HG02885 (cell line): ENCODE measurements around the gene CCNJ.
A peak's percentile ranks its signal among the peaks of the same experiment; 100 is the strongest.
"Not testable (repeated sequence)": the region's sequence is repeated elsewhere in the genome, so short reads cannot be mapped to it uniquely, and the experiment has no call there.

Experiments used
- ATAC-seq: cut with Tn5 transposase; IDR thresholded peaks from one replicate; pipeline ENCODE4 v1.9.1; 2021; ENCODE audit warnings: mild to moderate bottlenecking; ENCODE audit not compliant: unreplicated experiment, poor library complexity

Gene CCNJ, protein sequence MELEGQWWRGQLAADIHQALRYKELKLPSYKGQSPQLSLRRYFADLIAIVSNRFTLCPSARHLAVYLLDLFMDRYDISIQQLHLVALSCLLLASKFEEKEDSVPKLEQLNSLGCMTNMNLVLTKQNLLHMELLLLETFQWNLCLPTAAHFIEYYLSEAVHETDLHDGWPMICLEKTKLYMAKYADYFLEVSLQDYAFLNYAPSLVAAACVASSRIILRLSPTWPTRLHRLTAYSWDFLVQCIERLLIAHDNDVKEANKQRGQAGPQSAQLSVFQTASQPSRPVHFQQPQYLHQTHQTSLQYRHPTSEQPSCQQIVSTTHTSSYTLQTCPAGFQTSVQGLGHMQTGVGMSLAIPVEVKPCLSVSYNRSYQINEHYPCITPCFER

DNA sequence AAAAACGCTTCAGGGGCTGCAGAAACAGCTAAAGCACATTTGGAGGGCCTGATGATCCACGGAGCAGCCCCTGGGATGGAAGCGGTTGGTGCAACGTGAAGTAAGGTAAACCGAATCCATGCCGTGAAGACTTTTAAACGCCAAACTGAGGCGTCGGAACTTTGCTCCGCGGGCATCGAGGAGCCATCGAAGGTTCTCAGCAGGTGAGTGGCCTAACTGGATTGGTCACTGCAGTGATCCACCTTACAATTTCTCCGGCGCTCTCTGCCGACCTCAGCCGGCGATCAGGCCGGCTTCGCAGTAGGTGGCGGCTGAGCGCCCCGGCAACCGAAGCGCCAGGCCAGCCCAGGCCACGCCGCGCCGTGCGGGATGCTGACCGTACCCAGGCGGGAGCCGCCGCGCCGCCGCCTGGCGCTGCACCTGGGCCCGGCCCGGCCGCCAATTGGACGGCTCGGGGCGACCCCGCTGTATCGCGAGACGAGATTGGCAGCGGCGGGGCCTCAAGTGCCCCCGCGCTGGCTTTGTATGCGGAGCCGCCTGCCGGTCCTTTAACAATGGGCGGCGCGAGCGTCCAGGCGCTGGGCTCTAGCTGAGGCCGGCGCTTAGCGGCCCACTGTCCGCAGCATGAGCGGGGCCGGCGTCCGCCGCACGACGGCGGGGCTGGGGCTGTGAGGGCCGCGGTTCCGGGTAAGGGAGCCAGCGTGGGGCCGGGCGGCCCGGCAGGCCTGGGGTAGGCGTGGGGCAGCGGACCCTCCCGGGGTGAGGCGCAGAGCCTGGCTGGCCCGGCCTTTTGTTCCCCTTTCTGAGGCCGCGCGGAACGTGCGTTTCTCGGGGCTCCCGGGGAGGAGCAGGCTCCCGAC is at the start of gene CCNJ:
Gene CCNJ (plus strand): TSS at position 551 of the 860 bp plus-strand sequence. CDS start 811 bp downstream, outside the sequence.
- peak; percentile 88 for ATAC-seq

DNA sequence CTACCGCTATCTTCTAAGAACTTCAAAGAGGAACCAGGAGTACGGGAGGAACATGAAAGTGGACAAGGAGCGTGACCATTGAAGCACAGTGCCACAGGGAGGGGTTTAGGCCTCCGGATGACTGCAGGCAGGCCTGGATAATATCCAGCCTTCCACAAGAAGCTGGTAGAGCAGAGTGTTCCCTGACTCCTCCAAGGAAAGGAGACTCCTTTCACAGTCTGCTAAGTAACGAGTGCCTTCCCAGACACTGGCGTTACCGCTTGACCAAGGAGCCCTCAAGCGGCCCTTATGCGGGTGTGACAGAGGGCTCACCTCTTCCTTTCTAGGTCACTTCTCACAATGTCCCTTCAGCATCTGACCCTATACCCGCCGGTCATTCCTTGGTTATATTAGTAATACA is 49.0 kb upstream of the CCNJ start:
- ATAC-seq, result not testable (repeated sequence)

DNA sequence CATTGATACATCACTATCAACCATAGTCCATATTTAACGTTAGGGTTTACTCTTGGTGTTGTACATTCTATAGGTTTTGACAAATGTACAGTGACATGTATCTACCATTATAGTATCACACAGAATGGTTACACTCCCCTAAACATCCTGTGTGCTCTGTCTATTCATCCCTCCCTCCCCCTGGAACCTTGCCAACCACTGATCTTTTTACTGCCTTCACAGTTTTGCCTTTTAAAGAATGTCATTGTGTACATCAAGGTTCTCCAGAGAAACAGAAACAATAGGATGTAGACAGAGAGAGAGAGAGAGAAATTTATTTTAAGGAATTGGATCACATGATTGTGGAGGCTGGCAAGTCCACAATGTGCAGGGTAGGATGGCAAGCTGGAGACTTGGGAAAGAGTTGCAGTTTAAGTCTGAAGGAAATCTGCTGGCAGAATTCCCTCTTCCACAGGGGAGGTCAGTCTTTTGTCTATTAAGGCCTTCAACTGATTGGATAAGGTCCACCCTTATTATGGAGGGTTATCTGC is 45.1 kb upstream of the CCNJ start:
- no peak for ATAC-seq

DNA sequence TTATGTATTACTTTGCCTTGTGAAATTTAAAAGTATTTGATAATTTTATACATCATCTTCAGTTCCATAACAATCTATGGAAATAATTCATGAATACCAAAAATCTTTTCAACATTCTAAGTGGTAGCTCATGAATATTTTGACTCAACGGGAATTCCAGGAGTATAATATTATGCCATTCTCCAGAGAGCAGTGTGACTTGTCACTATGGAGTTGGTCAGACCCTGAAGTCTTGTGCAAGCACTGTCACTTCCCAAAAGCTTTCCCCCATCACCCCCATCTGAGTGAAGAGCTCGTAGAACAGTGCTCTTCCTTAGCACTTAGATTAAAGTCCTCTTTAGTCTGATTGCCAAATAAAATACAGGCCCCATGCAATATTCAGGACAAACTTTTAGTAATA is 29.4 kb upstream of the CCNJ start:
- ATAC-seq, result no peak

DNA sequence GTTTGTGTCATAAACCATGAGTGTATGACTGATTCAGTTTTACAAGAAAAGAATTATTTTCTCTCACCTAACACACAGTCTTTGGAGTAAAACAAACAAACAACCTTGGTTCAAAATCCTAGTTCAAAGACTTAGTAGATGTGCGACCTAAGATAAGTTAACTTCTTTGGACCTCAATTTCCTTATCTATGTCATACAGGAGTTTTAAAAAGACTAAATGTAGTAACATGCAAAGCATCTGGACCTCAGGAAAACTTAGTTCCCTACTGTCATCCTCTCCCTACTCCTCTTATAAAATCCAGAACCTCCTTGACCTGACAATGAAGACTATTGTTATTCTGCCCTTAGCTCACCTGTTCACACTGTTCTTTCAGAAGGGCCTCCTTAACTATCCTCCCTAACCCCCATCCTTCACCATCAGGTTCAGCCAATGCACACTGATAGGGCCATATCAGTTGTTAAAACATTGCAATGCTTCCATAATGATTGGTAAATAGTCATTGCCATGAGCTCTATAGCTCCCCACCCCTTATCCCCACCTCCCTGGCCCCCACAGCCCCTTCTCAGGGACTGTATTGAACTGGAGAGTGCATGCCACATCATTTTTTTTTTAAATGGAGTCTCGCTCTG is 28.8 kb upstream of the CCNJ start:
- no peak for ATAC-seq

DNA sequence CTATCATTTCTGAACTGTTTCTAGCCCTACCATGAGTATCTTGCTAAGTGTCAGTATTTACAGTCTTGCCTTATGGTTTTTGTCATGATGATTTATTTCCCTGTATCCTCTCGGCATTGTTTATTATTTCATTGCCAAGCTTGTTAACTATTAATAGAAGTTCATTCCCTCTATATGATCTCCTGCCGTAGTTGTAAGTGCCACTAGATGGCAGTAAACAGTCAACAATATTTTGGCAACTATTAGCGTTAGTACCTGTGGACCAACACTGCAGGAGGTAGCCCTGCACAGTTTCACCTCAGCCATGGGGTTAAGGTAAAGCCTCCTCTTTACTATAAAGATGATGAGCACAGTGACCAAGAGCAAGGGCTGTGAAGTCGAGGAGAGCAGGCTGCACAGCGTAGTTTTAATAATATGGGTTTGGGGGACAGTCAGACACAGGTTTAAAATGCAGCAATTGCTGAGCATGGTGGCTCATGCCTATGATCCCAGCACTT is 26.1 kb upstream of the CCNJ start:
- ATAC-seq, result peak; percentile 56

DNA sequence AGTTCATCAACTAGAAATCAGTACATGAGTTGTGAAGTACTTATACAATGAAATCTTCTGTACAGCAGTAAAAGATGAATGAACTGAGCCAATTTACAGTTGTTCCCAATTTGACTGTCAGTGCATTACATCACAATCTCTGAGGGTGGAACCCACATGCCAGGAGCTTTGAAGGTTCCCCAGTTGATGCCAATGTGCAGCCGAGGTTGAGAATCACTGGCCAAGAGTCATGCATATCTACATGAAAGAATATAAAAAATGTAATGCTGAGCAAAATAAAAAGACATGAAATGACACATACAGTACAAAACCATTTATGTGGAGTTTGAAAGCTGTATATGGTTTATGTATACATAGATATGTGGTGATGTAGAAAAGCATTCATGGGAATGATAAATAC is 22.1 kb upstream of the CCNJ start:
- no peak for ATAC-seq

DNA sequence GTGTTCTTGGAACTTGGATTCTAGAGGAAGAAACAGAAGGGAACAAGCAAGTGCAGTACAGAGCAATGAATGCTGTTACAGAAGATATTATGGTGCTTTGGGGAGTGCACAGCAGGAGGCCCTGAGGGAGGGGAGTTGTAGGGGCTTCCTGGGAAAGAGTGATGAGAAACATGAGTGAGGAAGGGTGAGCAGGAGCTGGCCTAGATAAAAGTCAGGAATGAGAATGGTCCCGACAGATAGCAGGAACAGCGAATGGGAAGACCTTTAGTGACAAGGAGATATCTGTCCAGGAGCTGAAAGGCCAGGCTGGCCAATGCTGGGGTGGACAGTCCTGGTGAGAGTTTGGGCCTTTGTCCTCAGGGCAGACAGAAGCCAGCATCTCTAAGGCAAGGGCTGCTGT is 20.6 kb upstream of the CCNJ start:
- no peak for ATAC-seq

DNA sequence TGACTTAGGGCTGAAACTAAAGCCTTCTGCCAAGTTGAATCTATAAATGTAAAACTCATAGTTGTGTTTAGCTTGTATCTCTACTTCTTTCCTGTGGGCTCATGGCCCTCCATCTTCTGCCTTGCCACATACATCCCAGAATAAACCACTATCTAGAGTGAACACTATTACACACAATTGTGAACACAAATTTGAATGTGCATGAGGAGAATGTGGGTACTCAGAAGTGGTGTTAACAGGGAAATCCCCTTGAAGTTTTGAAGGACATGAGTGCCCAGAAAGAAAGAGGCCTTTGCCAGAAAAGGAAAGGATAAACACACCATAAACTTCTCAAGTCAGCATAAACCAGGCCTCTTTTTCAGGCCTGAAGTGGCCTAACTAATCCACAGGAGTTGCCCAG is 20.2 kb upstream of the CCNJ start:
- ATAC-seq, result no peak

DNA sequence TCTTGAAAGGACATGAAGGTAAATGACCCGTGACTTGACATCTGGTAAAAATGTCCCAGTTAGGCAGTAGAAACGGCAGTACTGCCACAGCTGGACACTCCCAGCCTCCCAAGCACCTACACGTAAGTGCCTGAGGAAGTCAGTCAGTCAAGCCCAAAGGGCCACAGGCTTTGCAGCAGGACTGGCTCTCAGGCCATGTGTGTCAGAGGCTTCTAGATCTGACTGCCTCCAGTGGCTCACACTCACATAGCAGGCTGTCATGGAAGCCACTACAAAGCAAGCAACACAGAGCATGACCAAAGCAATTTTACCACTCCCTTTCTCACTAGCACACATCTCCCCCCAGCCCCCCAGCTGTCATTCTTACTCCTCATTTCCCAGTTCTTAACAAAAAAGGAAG is 17.8 kb upstream of the CCNJ start:
- peak; percentile 54 for ATAC-seq

DNA sequence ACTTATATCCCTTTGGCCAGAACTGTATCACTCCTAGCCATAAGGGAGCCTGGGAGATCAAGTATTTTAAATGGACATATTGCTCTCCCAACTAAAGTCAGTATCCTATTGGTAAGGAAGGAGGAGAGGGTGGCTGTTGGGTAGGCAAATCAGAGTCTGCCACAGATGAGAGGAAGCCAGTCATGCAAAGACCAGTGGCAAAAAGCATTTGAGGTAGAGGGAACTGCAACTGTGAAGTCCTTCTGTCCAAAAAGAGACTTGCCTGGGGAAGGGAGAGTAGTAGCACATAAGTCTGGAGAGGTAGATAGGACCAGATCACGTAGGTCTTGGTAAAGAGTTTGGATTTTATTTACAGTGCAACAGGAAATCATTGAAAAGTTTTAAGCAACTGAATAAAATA is 8.8 kb upstream of the CCNJ start:
- no peak for ATAC-seq

DNA sequence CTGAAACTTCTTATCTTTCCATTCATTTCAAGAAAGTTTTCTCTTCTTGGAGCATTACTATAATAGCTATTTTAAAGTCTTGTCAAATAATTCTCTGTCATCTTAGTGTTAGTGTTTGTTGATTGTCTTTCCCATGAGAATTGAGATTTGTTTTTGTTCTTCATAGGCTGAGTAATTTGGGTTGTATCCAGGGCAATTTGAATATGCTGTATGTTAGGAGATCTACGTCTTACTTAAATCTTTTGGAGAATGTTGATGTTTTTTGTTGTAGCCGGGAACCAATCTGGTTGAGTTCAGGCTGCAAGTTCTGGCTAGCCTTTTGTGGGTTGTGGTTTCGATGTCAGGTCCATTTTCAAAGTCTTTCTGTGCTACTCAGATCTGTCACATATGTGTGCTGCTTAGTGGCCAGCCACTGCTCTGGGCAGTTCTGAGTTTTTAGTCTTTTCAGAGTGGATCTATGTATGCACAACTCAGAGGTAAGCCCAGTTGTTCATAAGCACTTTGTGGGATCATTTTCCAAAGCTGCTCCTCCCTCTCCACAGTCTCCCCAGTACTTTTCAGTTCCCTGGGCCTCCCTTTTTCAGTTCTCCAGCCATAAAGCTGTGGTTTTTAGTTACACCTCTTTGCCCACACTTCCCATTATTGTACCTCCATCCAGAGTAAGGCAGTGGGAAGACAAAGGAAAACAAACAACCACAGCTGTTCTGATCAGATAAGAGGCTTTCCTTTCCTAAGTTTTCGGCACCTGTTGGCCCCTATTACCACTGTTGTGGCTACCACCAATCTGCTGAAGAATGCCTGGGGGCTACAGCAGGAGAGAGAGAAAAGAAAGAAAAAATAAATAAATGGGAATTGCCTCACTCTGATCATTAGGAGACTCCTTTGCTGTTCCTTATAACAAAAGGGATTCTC is 4.7 kb upstream of the CCNJ start:
- no peak for ATAC-seq

DNA sequence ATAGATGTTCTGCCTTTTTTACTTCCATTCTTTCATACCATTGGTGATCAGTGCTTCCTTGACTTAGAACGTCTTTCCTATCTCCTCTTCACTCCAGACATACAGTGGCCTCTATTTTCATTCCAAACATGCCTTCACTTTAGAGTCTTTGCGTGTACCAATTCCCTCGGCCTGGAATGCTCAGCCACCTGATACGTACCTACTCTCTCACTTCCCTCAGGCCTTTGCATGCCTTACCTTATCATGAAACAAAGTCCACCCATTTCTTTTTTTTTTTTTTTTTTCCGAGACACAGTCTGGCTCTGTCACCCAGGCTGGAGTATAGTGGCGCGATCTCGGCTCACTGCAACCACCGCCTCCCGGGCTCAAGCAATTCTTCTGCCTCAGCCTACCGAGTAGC is 2.2 kb upstream of the CCNJ start:
- ATAC-seq, result no peak

DNA sequence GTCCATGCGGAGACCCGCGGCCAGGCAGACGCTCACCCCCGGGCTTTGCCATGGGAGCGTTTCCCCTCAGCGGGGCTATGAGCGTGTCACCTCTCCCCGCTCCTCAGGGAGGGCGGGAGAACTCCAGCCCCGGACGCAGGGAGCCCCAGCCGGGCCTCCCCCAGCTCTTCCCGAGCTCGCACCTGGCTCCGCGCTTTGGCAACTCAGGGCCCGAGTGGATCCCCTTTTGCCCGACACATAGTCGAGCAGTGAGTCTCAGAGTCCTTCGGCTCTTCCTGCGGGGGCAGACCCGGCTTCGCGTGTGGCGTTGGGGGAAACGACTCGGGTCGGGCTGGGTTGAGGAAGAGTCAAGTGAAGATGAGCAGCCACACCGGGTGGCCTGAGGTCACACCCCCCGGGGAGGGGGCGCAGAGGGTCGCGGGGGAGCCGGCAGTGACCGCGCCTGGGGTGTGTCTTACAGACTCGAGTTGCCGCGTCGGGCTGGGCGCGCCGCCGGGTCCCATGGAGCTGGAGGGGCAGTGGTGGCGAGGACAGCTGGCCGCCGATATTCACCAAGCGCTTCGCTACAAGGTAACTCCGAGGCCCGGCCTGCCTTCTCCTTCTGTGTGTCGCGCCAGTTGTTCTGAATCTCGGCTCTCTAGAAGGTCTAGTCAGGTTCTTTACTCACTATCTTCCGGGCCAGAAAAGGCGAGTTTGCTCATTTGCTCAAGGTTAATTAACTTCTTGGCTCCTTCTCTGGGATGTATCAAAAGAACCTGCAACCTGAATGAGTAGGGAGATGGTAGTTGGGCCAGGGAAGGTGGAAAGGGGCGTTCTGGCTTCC is 721 bp downstream of the CCNJ start:
- ATAC-seq, result peak; percentile 31

DNA sequence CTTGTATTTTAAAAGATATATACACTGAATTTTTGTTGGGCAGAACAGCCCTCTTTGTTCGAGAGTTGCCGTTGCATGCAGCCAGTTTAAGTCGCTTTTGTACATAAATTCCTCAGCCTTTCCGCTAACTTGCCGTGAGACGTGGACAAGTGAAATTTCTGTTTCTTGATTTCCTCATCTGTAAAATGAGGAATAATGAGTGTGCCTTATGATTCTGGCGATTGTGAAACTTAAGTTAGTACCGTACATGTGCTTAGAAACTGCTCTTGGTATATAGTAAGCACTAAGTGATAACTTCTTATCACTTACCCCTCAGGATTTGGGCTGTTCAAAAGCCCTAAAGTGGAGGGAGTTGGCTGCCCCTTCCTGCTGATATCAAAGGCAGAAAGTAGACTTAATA is 1.4 kb downstream of the CCNJ start:
- ATAC-seq, result no peak

DNA sequence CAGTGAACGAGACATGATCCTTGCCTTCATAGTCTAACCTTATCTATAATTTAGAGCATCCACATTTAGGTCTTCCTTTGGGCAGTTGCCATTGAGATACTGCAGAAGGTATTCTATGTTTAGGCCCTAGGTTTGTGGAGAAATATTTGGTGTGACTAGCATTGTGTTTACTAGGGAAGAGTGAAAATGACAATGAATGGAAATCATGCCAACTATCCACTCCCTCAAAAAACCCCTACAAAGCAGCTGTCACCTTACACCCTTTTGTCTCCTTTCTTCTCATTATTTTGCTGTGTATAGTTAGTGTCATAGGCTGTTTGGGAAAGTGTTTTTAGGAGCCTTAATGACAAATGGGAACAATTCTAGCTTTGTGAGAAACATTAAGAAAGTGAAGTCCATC is 3.2 kb downstream of the CCNJ start:
- no peak for ATAC-seq

DNA sequence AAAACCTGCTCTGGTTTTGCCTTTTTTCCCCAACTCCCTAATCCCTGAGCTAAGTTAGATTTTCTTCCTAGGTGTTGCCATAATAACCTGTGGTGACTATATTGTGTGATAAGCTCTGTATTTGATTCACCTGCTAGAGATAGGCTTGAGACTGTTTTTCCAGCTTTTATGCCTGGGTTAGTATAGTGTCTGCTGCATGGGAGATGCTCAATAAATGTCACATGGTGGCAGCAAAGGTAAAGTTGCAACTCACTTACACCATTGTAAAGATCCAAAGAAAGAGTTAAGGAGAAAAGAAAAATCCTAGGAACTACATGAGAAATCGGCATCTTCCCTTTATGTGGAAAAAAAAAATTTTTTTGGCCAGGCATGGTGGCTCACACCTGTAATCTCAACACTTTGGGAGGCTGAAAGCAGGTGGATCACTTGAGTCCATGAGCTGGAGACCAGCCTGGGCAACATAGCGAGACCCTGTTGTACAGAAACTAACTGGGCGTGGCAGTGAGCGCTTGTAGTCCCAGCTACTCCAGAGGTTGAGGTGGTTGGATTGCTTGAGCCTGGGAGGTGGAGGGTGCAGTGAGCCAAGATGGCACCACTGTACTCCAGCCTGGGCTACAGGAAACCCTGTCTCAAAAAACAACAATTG is 3.7 kb downstream of the CCNJ start:
- no peak for ATAC-seq

DNA sequence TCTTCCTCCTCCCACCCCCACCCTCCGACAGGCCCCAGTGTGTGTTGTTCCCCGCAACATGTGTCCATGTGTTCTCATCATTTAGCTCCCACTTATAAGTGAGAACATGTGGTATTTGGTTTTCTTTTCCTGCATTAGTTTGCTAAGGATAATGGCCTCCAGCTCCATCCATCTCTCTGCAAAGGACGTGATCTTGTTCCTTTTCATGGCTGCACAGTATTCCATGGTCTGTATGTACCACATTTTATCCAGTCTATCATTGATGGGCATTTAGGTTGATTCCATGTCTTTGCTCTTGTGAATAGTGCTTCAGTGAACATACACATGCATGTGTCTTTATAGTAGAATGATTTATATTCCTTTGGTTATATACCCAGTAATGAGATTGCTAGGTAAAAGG is 4.5 kb downstream of the CCNJ start:
- ATAC-seq, result not testable (repeated sequence)
